ENCODE results near the gene GNAL.
A peak's percentile ranks its signal among the peaks of the same experiment; 100 is the strongest.

Gene GNAL

DNA sequence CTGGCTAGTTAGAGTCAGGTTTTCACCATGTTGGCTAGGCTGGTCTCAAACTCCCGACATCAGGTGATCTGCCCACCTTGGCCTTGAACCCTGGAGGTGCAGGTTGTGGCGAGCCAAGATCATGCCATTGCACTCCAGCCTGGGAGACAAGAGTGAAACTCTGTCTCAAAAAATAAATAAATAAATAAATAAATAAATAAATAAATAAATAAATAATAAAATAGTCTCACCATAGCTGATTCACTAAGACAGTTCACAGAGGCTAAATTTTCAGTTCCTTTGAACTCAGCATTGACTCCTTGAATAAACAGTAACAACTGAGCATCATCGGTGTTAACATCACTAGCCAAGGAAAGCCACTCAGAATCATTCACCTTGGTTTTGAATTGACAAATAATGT, 32.7 kb downstream of the GNAL start:
- Histone ChIP-seq H3K4me1 (ENCODE audit: control insufficient read depth, insufficient read depth, low read length) (no peaks in the 10 kb centered on the region), H3K27ac (ENCODE audit: extremely low read depth, low read depth, low read length) (no peak overlapping the region), H3K4me3 (ENCODE audit: low read depth, low read length) (no peak overlapping the region), H3K9me3 (ENCODE audit: control insufficient read depth, insufficient read depth, low read depth, low read length) (no peaks in the 10 kb centered on the region), H3K36me3 (ENCODE audit: control insufficient read depth in 2 of 2, insufficient read depth in 1 of 2, low read length in 2 of 2) (no peaks in the 10 kb centered on the region)
- CTCF ChIA-PET = interaction anchor here (0.6 to 1.3 kb wide), 4 partner anchors 12 to 318 kb away, joined by 3 to 8 read pairs (median 4); no protein-coding TSS in a partner anchor
- POLR2A ChIA-PET = no interaction called here
- TF ChIP-seq ZNF292 (tag by site-specific recombination; IDR thresholded peaks at IDR 0.05; ENCODE audit: borderline replicate concordance, low read depth) (no peak), EGR2 (tag by site-specific recombination; IDR thresholded peaks at IDR 0.05; ENCODE audit: low read depth) (no peak), ZBTB20 (tag by site-specific recombination; IDR thresholded peaks at IDR 0.05) (no peak), ZBTB26 (tag by site-specific recombination; optimal IDR thresholded peaks at IDR 0.05) (no peak), ZNF169 (tag by site-specific recombination; IDR thresholded peaks at IDR 0.05) (no peak), ZNF571 (tag by site-specific recombination; IDR thresholded peaks at IDR 0.05) (no peak), GLI2 (tag by site-specific recombination; IDR thresholded peaks at IDR 0.05; ENCODE audit: borderline replicate concordance, low read depth) (no peak), ZNF501 (tag by site-specific recombination; IDR thresholded peaks at IDR 0.05) (peak; percentile 62; the same call in 1 of the 2 replicates), FEZF1 (tag by site-specific recombination; IDR thresholded peaks at IDR 0.05) (no peak), ZNF776 (tag by site-specific recombination; IDR thresholded peaks at IDR 0.05; ENCODE audit: borderline replicate concordance) (no peak), ZNF211 (tag by site-specific recombination; IDR thresholded peaks at IDR 0.05; ENCODE audit: low read depth) (no peak), REPIN1 (tag by site-specific recombination; IDR thresholded peaks at IDR 0.05; ENCODE audit: low read depth) (no peak), TRIM28 (IDR thresholded peaks at IDR 0.05; ENCODE audit: borderline replicate concordance, low read length) (no peak), ZNF223 (tag by site-specific recombination; IDR thresholded peaks at IDR 0.05) (no peak), ZNF114 (tag by site-specific recombination; IDR thresholded peaks at IDR 0.05) (no peak), ZNF664 (tag by site-specific recombination; IDR thresholded peaks at IDR 0.05) (0 out of 2 replicates have a peak, but pooled peaks have one; percentile 28), ZNF157 (tag by site-specific recombination; IDR thresholded peaks at IDR 0.05) (no peak), ZNF843 (tag by site-specific recombination; IDR thresholded peaks at IDR 0.05) (no peak), ZNF837 (tag by site-specific recombination; IDR thresholded peaks at IDR 0.05) (no peak), ZNF658 (tag by site-specific recombination; IDR thresholded peaks at IDR 0.05) (no peak), TSHZ1 (tag by site-specific recombination; IDR thresholded peaks at IDR 0.05; ENCODE audit: borderline replicate concordance) (no peak), ZNF155 (tag by site-specific recombination; IDR thresholded peaks at IDR 0.05) (no peak), ZNF366 (tag by site-specific recombination; conservative IDR thresholded peaks at IDR 0.05) (no peak), ZSCAN30 (tag by site-specific recombination; IDR thresholded peaks at IDR 0.05) (no peak), YY2 (tag by site-specific recombination; IDR thresholded peaks at IDR 0.05) (no peak), ZNF221 (tag by site-specific recombination; IDR thresholded peaks at IDR 0.05; ENCODE audit: borderline replicate concordance) (no peak), ZNF677 (tag by site-specific recombination; IDR thresholded peaks at IDR 0.05) (no peak), PRDM1 (tag by site-specific recombination; IDR thresholded peaks at IDR 0.05) (no peak)
- TF ChIP-seq, protein P1, sequence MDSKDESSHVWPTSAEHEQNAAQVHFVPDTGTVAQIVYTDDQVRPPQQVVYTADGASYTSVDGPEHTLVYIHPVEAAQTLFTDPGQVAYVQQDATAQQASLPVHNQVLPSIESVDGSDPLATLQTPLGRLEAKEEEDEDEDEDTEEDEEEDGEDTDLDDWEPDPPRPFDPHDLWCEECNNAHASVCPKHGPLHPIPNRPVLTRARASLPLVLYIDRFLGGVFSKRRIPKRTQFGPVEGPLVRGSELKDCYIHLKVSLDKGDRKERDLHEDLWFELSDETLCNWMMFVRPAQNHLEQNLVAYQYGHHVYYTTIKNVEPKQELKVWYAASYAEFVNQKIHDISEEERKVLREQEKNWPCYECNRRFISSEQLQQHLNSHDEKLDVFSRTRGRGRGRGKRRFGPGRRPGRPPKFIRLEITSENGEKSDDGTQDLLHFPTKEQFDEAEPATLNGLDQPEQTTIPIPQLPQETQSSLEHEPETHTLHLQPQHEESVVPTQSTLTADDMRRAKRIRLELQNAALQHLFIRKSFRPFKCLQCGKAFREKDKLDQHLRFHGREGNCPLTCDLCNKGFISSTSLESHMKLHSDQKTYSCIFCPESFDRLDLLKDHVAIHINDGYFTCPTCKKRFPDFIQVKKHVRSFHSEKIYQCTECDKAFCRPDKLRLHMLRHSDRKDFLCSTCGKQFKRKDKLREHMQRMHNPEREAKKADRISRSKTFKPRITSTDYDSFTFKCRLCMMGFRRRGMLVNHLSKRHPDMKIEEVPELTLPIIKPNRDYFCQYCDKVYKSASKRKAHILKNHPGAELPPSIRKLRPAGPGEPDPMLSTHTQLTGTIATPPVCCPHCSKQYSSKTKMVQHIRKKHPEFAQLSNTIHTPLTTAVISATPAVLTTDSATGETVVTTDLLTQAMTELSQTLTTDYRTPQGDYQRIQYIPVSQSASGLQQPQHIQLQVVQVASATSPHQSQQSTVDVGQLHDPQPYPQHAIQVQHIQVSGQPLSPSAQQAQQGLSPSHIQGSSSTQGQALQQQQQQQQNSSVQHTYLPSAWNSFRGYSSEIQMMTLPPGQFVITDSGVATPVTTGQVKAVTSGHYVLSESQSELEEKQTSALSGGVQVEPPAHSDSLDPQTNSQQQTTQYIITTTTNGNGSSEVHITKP (tag by site-specific recombination; IDR thresholded peaks at IDR 0.05) = no peak
- TF ChIP-seq, protein P2, sequence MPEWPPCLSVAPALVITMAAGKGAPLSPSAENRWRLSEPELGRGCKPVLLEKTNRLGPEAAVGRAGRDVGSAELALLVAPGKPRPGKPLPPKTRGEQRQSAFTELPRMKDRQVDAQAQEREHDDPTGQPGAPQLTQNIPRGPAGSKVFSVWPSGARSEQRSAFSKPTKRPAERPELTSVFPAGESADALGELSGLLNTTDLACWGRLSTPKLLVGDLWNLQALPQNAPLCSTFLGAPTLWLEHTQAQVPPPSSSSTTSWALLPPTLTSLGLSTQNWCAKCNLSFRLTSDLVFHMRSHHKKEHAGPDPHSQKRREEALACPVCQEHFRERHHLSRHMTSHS (tag by site-specific recombination; IDR thresholded peaks at IDR 0.05) = no peak
- TF ChIP-seq, protein P3, sequence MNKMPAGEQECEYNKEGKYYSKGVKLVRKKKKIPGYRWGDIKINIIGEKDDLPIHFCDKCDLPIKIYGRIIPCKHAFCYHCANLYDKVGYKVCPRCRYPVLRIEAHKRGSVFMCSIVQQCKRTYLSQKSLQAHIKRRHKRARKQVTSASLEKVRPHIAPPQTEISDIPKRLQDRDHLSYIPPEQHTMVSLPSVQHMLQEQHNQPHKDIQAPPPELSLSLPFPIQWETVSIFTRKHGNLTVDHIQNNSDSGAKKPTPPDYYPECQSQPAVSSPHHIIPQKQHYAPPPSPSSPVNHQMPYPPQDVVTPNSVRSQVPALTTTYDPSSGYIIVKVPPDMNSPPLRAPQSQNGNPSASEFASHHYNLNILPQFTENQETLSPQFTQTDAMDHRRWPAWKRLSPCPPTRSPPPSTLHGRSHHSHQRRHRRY (tag by site-specific recombination; IDR thresholded peaks at IDR 0.05) = no peak

Data from HEK293 (cell line).